HG03095 (cell line): ENCODE results near the gene SLC25A15.
"Not testable (repeated sequence)": the region's sequence is repeated elsewhere in the genome, so short reads cannot be mapped to it uniquely, and the experiment has no call there.

Source experiments
- ATAC-seq: cut with Tn5 transposase; IDR thresholded peaks from one replicate; pipeline ENCODE4 v1.9.1; 2021; ENCODE audit warnings: moderate library complexity; ENCODE audit not compliant: unreplicated experiment

SLC25A15 gene

GRCh38 chr13:40812102-40812501 is 22.7 kb downstream of the SLC25A15 start:
- no peak for ATAC-seq

GRCh38 chr13:40812724-40813445 is 23.5 kb downstream of the SLC25A15 start:
- ATAC-seq, result no peak

- ATAC-seq, result no peak
These were observed 24.4 kb downstream of the SLC25A15 start for GRCh38 chr13:40813667-40814454.

- ATAC-seq, result no peak
These were observed 25.4 kb downstream of the SLC25A15 start for GRCh38 chr13:40814803-40815202.

GRCh38 chr13:40818926-40819325 is 29.5 kb downstream of the SLC25A15 start:
- no peak for ATAC-seq

GRCh38 chr13:40819797-40820315 is 30.4 kb downstream of the SLC25A15 start:
- ATAC-seq, result no peak

GRCh38 chr13:40839725-40840124 is 50.3 kb downstream of the SLC25A15 start:
- not testable (repeated sequence) for ATAC-seq

GRCh38 chr13:40840955-40841354 is 51.5 kb downstream of the SLC25A15 start:
- ATAC-seq, result not testable (repeated sequence)
